K562 (cell line): ENCODE data around the gene RASSF7.

Experiments used
- ATF2 ChIP-seq: sonication (generic); formaldehyde crosslinking; IDR thresholded peaks from 2 replicates; pipeline ENCODE4 v1.8.1; 2022; ENCODE audit warnings: missing genetic modification reagents
- FOSL1 ChIP-seq: fragments of 200-800 bp; sonication (Bioruptor generic); conservative IDR thresholded peaks from 2 replicates; pipeline ENCODE4 v1.6.1; 2016; ENCODE audit warnings: missing genetic modification characterization, missing compliant biosample characterization
- HMGXB4 ChIP-seq: sonication (generic); formaldehyde crosslinking; IDR thresholded peaks from 2 replicates; pipeline ENCODE4 v1.8.1; 2023; ENCODE audit warnings: mild to moderate bottlenecking, missing genetic modification reagents
- MTA3 ChIP-seq: fragments of 450-650 bp; formaldehyde crosslinking; IDR thresholded peaks from 2 replicates; pipeline ENCODE4 v1.6.1; 2017; ENCODE audit warnings: mild to moderate bottlenecking, borderline replicate concordance
- USF2 ChIP-seq: sonication (generic); formaldehyde crosslinking; IDR thresholded peaks from 2 replicates; pipeline ENCODE4 v1.5.0; 2020; ENCODE audit warnings: missing genetic modification reagents

GRCh38 chr11:528166-528814 is 32.5 kb upstream of the RASSF7 start:
- TF ChIP-seq USF2 (CRISPR knock-in tag) (no peak), HMGXB4 (CRISPR knock-in tag) (no peak), MTA3 (no peak), FOSL1 (tag) (no peak), ATF2 (CRISPR knock-in tag) (no peak)
